Parathyroid adenoma (tissue), 2 donors: Measurements from ENCODE around the gene ZCCHC14.

Experiments
- H2AFZ ChIP-seq: fragments of 300-600 bp; sonication (generic); one replicate; pipeline ENCODE4 v1.7.0; 2017; ENCODE audit warnings: antibody characterized with exemption, mild to moderate bottlenecking
- H3K27ac ChIP-seq: fragments of 300-600 bp; sonication (generic); one replicate; pipeline ENCODE4 v1.7.0; 2017
- H3K27me3 ChIP-seq: fragments of 300-600 bp; sonication (generic); one replicate; pipeline ENCODE4 v1.7.0; 2017; ENCODE audit warnings: low read length; ENCODE audit not compliant: control insufficient read depth, insufficient read depth
- H3K36me3 ChIP-seq: fragments of 300-600 bp; sonication (generic); one replicate; pipeline ENCODE4 v1.7.0; 2017; ENCODE audit warnings: low read length; ENCODE audit not compliant: control insufficient read depth, insufficient read depth
- H3K4me1 ChIP-seq: fragments of 300-600 bp; sonication (generic); one replicate; pipeline ENCODE4 v1.7.0; 2017; ENCODE audit warnings: control low read depth
- H3K4me2 ChIP-seq: fragments of 300-600 bp; sonication (generic); one replicate; pipeline ENCODE4 v1.7.0; 2017; ENCODE audit warnings: low read length
- H3K4me3 ChIP-seq: fragments of 300-600 bp; sonication (generic); one replicate; pipeline ENCODE4 v1.7.0; 2017; ENCODE audit warnings: low read depth, low read length
- H3K79me2 ChIP-seq: fragments of 300-600 bp; sonication (generic); one replicate; pipeline ENCODE4 v1.7.0; 2017; ENCODE audit warnings: control low read depth
- H3K9ac ChIP-seq: fragments of 300-600 bp; sonication (generic); one replicate; pipeline ENCODE4 v1.7.0; 2017; ENCODE audit warnings: mild to moderate bottlenecking
- H3K9me3 ChIP-seq: fragments of 300-600 bp; sonication (generic); one replicate; pipeline ENCODE4 v1.7.0; 2017; ENCODE audit warnings: low read length; ENCODE audit not compliant: control insufficient read depth
- CTCF ChIP-seq: fragments of 300-600 bp; sonication (generic); IDR thresholded peaks from one replicate; pipeline ENCODE4 v1.7.0; 2017; ENCODE audit warnings: antibody characterized with exemption, mild to moderate bottlenecking
- donor health status: primary hyperparathyroidism.

The ZCCHC14 gene

GRCh38 chr16:87404764-87405625 lies 87.8 kb downstream of the ZCCHC14 start:
- H2AFZ ChIP-seq: no peak overlapping the region
- peaks cover 3% of the 10 kb centered on the region for H3K79me2 ChIP-seq
- no peak overlapping the region for H3K4me3 ChIP-seq
- H3K36me3 ChIP-seq: no peaks in the 10 kb centered on the region
- H3K4me1 ChIP-seq: no peaks in the 10 kb centered on the region
- H3K27ac ChIP-seq: no peak overlapping the region
- no peak for TF ChIP-seq CTCF
- no peak overlapping the region for H3K4me2 ChIP-seq
- no peaks in the 10 kb centered on the region for H3K27me3 ChIP-seq
- H3K9me3 ChIP-seq: no peaks in the 10 kb centered on the region
- H3K9ac ChIP-seq: no peak overlapping the region

- Histone ChIP-seq H3K4me2 (no peak overlapping the region), H3K4me1 (peaks cover 10% of the 10 kb centered on the region), H2AFZ (no peak overlapping the region), H3K27me3 (no peaks in the 10 kb centered on the region), H3K36me3 (no peaks in the 10 kb centered on the region), H3K9ac (no peak overlapping the region), H3K4me3 (no peak overlapping the region), H3K27ac (peak overlapping the region; percentile 2), H3K9me3 (no peaks in the 10 kb centered on the region), H3K79me2 (peaks cover 45% of the 10 kb centered on the region)
- TF ChIP-seq CTCF: no peak
These were observed 97.5 kb downstream of the ZCCHC14 start for GRCh38 chr16:87395181-87395842.

- no peak overlapping the region for H3K9ac ChIP-seq
These were observed 99.2 kb downstream of the ZCCHC14 start for GRCh38 chr16:87393680-87394055.

GRCh38 chr16:87392821-87393679 lies 99.8 kb downstream of the ZCCHC14 start:
- Histone ChIP-seq H3K27ac (peak overlapping the region; percentile 81), H3K9me3 (no peaks in the 10 kb centered on the region), H3K4me3 (peak overlapping the region; percentile 44), H3K27me3 (no peaks in the 10 kb centered on the region), H3K9ac (no peak overlapping the region), H2AFZ (peak overlapping the region; percentile 6), H3K79me2 (peaks cover 27% of the 10 kb centered on the region), H3K36me3 (no peaks in the 10 kb centered on the region), H3K4me1 (peaks cover 16% of the 10 kb centered on the region), H3K4me2 (peak overlapping the region; percentile 33)
- TF ChIP-seq CTCF: peak; percentile 28

More at GRCh38 chr16:87393680-87394055, 99.2 kb downstream of the ZCCHC14 start:
- TF ChIP-seq CTCF: no peak
- H3K79me2 ChIP-seq: peaks cover 33% of the 10 kb centered on the region
- H3K4me3 ChIP-seq: peak overlapping the region; percentile 44
- H3K9me3 ChIP-seq: no peaks in the 10 kb centered on the region
- no peaks in the 10 kb centered on the region for H3K27me3 ChIP-seq
- H3K27ac ChIP-seq: peak overlapping the region; percentile 81
- H2AFZ ChIP-seq: no peak overlapping the region
- no peaks in the 10 kb centered on the region for H3K36me3 ChIP-seq
- peaks cover 12% of the 10 kb centered on the region for H3K4me1 ChIP-seq
- peak overlapping the region; percentile 33 for H3K4me2 ChIP-seq
